Measurements from ENCODE around the gene KIF16B.

DNA sequence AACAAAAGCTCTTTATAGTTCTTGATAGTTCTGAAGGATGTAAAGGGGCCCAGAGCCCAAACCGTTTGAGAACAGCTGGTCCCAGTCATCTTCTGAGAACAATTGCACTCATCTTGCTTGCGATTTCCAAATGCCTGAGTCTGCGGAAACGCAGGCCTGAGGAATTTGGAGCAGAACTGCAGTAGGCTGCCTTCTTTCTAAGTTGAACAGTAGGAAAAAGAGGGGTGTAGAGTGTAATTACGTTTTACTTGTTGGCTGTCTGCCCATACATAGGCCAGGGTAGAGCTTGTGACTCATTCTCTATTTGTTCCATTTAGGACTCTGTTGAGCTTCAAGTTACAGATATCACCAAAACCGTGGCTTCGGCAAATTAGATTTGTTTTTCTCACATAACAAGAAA lies 42.0 kb upstream of the KIF16B start:
- no peak for TF ChIP-seq GATA2 (IDR thresholded peaks at IDR 0.05; ENCODE audit: low read depth, low read length)
- TF ChIP-seq GATA3 (IDR thresholded peaks at IDR 0.05; ENCODE audit: low read depth, low read length), result no peak
